BLaER1 (cell line): ENCODE results near the gene TTC8.

Experiments used
- H3K27ac ChIP-seq: shearing (Covaris generic); formaldehyde crosslinking; 2 replicates; pipeline ENCODE4 v1.8.1; 2022
- H3K27me3 ChIP-seq: shearing (Covaris generic); formaldehyde crosslinking; 2 replicates; pipeline ENCODE4 v1.8.1; 2022
- H3K36me3 ChIP-seq: shearing (Covaris generic); formaldehyde crosslinking; 2 replicates; pipeline ENCODE4 v1.8.1; 2022
- H3K4me1 ChIP-seq: shearing (Covaris generic); formaldehyde crosslinking; 2 replicates; pipeline ENCODE4 v1.8.1; 2022
- H3K4me2 ChIP-seq: shearing (Covaris generic); formaldehyde crosslinking; 2 replicates; pipeline ENCODE4 v1.8.1; 2022
- H3K4me3 ChIP-seq: shearing (Covaris generic); formaldehyde crosslinking; 2 replicates; pipeline ENCODE4 v1.8.1; 2022
- H3K9ac ChIP-seq: shearing (Covaris generic); formaldehyde crosslinking; 2 replicates; pipeline ENCODE4 v1.8.1; 2022
- H3K9me3 ChIP-seq: shearing (Covaris generic); formaldehyde crosslinking; 2 replicates; pipeline ENCODE4 v1.8.1; 2022
- H4K20me1 ChIP-seq: shearing (Covaris generic); formaldehyde crosslinking; 2 replicates; pipeline ENCODE4 v1.8.1; 2022
- Cebpa-rat ChIP-seq: shearing (Covaris generic); IDR thresholded peaks from 2 replicates; pipeline ENCODE4 v1.8.1; 2022

TTC8 gene

DNA sequence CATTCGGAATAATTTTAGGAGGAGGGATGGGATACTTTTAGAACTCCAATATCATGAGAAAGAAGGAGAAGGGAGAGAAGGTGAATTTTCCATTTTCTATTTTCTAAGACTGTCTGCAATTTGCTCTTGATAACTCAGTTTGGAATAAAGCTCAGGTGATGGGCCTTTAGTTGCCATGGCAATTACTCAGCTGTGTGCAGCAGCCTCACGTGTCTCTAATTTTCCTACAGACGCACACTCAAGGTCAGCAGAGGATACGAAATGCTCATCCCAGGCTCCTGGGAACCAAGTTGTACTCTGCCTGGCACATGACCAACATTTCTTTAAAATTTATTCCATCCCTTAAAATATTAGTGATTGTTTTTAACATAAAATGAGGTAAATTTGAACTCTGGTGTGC lies 76.7 kb downstream of the TTC8 start:
- no peaks in the 10 kb centered on the region for H3K4me1 ChIP-seq
- no peaks in the 10 kb centered on the region for H4K20me1 ChIP-seq
- no peak for TF ChIP-seq Cebpa-rat
- no peak overlapping the region for H3K9ac ChIP-seq
- H3K9me3 ChIP-seq = 0 out of 2 replicates have a peak, but pooled peaks cover 3% of the 10 kb centered on the region
- no peak overlapping the region for H3K4me2 ChIP-seq
- H3K27ac ChIP-seq = no peak overlapping the region
- no peak overlapping the region for H3K4me3 ChIP-seq
- no peaks in the 10 kb centered on the region for H3K36me3 ChIP-seq
- H3K27me3 ChIP-seq = no peaks in the 10 kb centered on the region

DNA sequence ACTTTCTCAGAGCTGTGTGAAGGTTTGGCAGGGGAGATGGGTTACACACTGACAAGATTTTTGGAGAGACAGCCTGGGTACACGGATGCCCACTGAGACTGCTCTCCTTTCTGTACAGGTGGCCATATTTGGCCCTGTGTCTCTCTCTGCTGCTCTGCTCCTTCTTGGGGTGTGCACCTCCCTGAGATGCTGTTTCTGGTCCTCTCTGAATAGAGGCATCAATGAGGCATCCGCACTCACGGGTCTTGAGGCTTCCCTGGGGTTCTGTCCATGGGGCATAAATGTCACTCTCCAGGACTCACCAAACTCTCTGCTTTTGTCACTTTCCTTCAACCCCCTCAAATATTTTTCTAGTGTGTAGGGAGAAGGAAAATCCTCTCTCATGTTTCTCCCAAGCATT lies 77.5 kb downstream of the TTC8 start:
- H3K4me2 ChIP-seq = no peak overlapping the region
- no peak overlapping the region for H3K27ac ChIP-seq
- H4K20me1 ChIP-seq = no peaks in the 10 kb centered on the region
- no peaks in the 10 kb centered on the region for H3K36me3 ChIP-seq
- peaks cover 5% of the 10 kb centered on the region; the same call in 1 of the 2 replicates for H3K9me3 ChIP-seq
- no peaks in the 10 kb centered on the region for H3K4me1 ChIP-seq
- H3K4me3 ChIP-seq = no peak overlapping the region
- no peak overlapping the region for H3K9ac ChIP-seq
- no peaks in the 10 kb centered on the region for H3K27me3 ChIP-seq
- TF ChIP-seq Cebpa-rat = no peak

DNA sequence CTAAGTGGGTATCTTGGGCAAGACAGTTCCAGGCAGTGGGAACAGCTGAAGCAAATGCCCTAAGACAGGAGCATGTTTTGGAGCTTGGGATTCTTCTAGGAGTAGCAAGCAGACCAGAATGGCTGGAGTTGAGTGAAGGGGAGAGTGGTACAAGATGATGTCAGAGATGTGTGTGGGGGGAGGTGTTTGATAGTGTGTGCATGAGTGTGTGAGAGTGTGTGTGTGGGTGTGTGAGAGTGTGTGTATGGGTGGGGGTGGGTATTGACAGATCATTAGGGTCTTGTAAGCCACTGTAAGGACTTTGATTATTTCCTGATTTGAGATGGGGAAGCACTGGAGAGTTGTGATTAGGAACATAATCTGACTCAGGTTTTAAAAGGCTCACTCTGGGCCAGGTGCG lies 78.4 kb downstream of the TTC8 start:
- Histone ChIP-seq H3K27ac (no peak overlapping the region), H3K4me3 (no peak overlapping the region), H3K36me3 (no peaks in the 10 kb centered on the region), H3K4me2 (no peak overlapping the region), H3K27me3 (no peaks in the 10 kb centered on the region), H3K9me3 (peaks cover 14% of the 10 kb centered on the region), H3K9ac (no peak overlapping the region), H3K4me1 (no peaks in the 10 kb centered on the region), H4K20me1 (no peaks in the 10 kb centered on the region)
- no peak for TF ChIP-seq Cebpa-rat

DNA sequence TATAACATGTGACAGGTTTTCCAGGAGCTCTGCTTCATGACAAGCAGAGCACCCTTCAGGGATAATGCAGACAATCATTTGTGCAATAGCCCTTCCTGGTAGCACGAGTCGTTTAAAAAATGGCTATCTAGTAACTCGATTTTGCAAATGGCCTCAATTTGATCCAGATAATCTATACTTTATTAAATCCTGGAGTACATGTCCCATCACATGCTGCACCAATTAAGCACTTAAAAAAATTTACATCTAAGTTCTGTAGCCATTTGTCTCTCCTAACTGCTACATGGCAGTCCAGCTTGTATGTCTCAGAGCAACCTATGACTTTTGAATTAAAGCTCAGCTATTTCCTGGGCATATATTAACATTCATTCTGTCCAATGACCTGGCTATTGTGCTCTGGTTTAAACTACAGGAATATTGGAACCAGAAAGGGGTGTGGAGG lies 79.8 kb downstream of the TTC8 start:
- peaks cover 14% of the 10 kb centered on the region for H3K9me3 ChIP-seq
- TF ChIP-seq Cebpa-rat = no peak
- H3K4me1 ChIP-seq = no peaks in the 10 kb centered on the region

DNA sequence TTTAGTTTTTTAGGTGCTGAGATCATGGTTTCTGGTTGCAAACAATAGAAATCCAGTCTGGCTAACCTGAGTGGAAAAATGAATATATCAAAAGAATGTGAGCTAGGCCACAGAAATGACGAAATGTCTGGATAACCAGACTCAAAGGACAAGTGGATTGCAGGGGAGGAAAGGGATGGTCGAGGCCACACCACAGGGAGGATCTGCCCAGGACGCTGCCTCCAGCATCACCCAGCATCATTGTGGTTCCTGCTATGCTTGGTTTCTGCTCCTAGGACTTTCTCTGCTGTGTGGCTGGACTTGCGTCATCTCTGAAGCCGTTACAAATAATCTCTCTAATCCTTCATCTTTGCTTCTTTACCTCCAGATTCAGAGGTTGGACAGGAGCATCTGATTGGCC lies 80.4 kb downstream of the TTC8 start:
- Histone ChIP-seq H3K9ac (no peak overlapping the region), H3K27ac (no peak overlapping the region), H3K4me2 (no peak overlapping the region), H3K36me3 (no peaks in the 10 kb centered on the region), H3K4me1 (no peaks in the 10 kb centered on the region), H3K27me3 (no peaks in the 10 kb centered on the region), H3K4me3 (no peak overlapping the region), H3K9me3 (peaks cover 14% of the 10 kb centered on the region), H4K20me1 (no peaks in the 10 kb centered on the region)
- TF ChIP-seq Cebpa-rat = no peak

More for the DNA sequence above, 79.8 kb downstream of the TTC8 start:
- H4K20me1 ChIP-seq = no peaks in the 10 kb centered on the region
- H3K9ac ChIP-seq = no peak overlapping the region
- H3K27me3 ChIP-seq = no peaks in the 10 kb centered on the region
- no peak overlapping the region for H3K4me2 ChIP-seq
- H3K4me3 ChIP-seq = no peak overlapping the region
- no peak overlapping the region for H3K27ac ChIP-seq
- no peaks in the 10 kb centered on the region for H3K36me3 ChIP-seq

DNA sequence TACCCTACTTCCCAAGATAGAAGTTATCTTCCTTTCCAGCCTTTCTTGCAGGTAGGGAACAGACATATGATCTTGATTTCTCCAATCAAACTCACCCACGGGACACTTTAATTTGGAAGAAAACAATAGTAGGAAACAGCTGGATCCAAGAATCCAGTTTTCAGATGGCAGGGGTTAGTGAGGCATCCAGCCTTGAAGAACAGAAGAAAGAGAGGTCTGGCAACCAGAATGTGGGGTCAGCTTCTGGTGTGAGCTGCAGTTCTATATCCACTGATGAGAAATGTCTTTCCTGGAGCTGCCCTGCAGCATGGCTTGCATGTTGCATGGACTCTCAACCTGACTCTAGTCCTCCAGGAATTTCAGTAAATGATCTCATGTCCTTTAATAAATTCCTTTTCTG lies 83.8 kb downstream of the TTC8 start:
- Histone ChIP-seq H3K9me3 (peaks cover 22% of the 10 kb centered on the region), H3K36me3 (no peaks in the 10 kb centered on the region), H3K9ac (no peak overlapping the region), H3K27me3 (no peaks in the 10 kb centered on the region), H4K20me1 (no peaks in the 10 kb centered on the region), H3K4me3 (no peak overlapping the region), H3K27ac (no peak overlapping the region), H3K4me1 (no peaks in the 10 kb centered on the region), H3K4me2 (no peak overlapping the region)
- no peak for TF ChIP-seq Cebpa-rat

DNA sequence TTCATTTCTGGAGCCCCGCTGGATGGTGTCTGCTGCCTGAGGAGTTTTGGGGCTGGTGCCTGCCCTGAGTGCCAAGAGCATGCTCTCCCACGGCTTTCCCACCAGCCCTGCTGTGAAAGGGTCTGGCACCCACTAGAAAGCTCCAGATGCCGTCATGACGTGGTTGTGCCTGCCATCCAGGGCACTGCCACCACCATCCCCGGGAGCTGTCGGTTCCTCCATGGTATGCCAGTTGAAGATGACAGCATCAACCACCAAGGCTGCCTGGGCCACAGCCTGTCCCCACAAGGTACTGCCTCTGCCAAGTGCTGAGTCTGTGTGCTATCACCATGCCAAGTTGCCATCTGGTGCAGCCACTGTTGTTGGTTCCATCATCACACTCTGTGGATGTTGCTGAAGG lies 85.9 kb downstream of the TTC8 start:
- Histone ChIP-seq H3K27me3 (no peaks in the 10 kb centered on the region), H3K4me1 (no peaks in the 10 kb centered on the region), H3K4me2 (no peak overlapping the region), H4K20me1 (no peaks in the 10 kb centered on the region), H3K9ac (no peak overlapping the region), H3K4me3 (no peak overlapping the region), H3K36me3 (no peaks in the 10 kb centered on the region), H3K9me3 (peaks cover 22% of the 10 kb centered on the region), H3K27ac (no peak overlapping the region)
- no peak for TF ChIP-seq Cebpa-rat

DNA sequence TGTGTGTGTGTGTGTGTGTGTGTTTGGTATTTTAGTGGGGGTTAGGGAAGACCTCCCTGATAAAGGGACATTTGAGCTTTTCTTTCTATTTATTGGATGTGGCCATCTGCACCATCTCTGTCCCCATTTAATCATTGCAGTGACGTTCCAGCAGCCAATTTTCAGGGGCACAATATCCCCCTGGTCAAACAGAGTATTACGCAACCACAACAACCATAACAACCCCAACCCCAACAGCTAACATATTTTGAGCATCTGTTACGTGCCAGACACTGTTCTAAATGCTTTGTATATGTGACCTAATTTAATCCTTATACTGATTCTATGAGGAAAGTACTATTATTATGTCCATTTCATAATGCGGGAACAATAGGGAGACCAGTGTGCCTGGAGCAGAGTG lies 87.4 kb downstream of the TTC8 start:
- no peaks in the 10 kb centered on the region for H3K36me3 ChIP-seq
- no peak overlapping the region for H3K4me3 ChIP-seq
- H3K27me3 ChIP-seq = no peaks in the 10 kb centered on the region
- H3K4me1 ChIP-seq = no peaks in the 10 kb centered on the region
- peak; percentile 72 for TF ChIP-seq Cebpa-rat
- no peaks in the 10 kb centered on the region for H4K20me1 ChIP-seq
- peaks cover 19% of the 10 kb centered on the region for H3K9me3 ChIP-seq
- no peak overlapping the region for H3K9ac ChIP-seq
- no peak overlapping the region for H3K4me2 ChIP-seq
- no peak overlapping the region for H3K27ac ChIP-seq

DNA sequence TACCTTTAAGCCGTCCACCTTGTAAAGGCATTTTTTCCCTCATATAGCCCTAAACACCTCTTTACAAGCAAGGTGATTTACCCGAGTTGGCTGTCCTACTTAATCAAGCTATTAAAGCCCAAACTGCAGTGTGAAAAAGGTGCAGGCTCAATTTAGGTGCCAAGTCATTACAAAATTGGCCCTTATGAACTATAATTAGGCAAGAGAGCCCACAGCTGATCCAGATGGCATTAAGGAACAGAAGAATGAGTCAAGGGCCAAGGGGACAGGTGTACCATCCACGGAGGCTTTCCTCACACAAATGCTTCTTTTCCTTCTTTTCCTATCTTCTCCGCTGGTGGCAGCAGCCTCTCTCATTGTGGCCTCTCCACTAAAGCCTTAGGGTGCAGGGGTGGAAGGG lies 90.5 kb downstream of the TTC8 start:
- Histone ChIP-seq H3K9ac (no peak overlapping the region), H3K4me3 (no peak overlapping the region), H3K4me1 (no peaks in the 10 kb centered on the region), H3K9me3 (0 out of 2 replicates have a peak, but pooled peaks cover 8% of the 10 kb centered on the region), H3K27ac (no peak overlapping the region), H3K36me3 (no peaks in the 10 kb centered on the region), H3K27me3 (no peaks in the 10 kb centered on the region), H3K4me2 (no peak overlapping the region), H4K20me1 (no peaks in the 10 kb centered on the region)
- no peak for TF ChIP-seq Cebpa-rat

DNA sequence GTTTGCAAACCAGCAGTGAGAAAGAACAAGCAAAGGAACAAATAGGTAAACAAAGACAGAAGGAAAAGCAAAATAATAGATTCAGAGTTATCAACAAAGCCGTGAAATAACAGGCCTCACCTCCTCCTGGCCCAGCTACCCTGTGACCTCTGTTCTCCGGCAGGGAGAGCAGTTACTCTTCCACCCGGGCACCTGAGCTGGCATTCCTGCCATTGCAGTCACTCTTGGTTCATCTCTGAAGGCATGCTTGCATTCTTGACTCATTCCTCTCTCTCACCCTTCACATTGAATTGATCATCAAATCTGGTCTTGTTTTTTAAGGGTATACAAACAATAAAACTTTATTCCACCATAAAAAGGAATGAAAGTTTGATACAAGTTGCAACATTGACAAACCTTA lies 95.1 kb downstream of the TTC8 start:
- no peak for TF ChIP-seq Cebpa-rat
- H3K36me3 ChIP-seq = no peaks in the 10 kb centered on the region
- H3K4me1 ChIP-seq = no peaks in the 10 kb centered on the region
- H3K4me3 ChIP-seq = no peak overlapping the region
- no peak overlapping the region for H3K9ac ChIP-seq
- H3K27ac ChIP-seq = no peak overlapping the region
- H4K20me1 ChIP-seq = no peaks in the 10 kb centered on the region
- peaks cover 5% of the 10 kb centered on the region; the same call in 1 of the 2 replicates for H3K9me3 ChIP-seq
- no peaks in the 10 kb centered on the region for H3K27me3 ChIP-seq
- no peak overlapping the region for H3K4me2 ChIP-seq
